ENCODE measurements around the gene LAIR1.
A peak's percentile ranks its signal among the peaks of the same experiment; 100 is the strongest.

DNA sequence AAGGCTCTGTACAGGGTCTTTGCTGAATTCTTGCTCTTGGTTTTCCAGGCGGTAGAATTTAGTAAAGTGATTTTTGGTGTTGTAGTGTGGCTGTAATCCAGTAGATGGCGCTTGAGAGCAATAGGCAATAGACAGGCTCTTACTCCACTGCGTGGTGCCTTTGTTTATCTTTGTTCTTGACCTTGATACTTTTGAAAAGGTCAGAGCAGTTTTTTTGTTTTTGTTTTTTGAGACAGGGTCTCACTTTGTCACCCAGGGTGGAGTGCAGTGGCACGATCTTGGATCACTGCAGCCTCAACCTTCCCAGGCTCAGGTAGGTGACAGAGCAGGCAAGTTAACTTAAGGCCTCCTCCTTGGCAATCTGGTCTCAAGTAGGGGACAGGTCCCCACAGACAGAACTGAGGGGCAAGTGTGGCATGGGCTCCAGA is 39.5 kb downstream of the LAIR1 start:
- TF ChIP-seq ZNF138 (CRISPR knock-in tag; conservative IDR thresholded peaks at IDR 0.05) (no peak), ESRRA (CRISPR knock-in tag; IDR thresholded peaks at IDR 0.05; ENCODE audit: borderline replicate concordance) (no peak), MYBL2 (CRISPR knock-in tag; IDR thresholded peaks at IDR 0.05) (no peak), TEAD4 (CRISPR knock-in tag; IDR thresholded peaks at IDR 0.05) (no peak), ZNF232 (CRISPR knock-in tag; IDR thresholded peaks at IDR 0.05) (no peak), NFYB (CRISPR knock-in tag; conservative IDR thresholded peaks at IDR 0.05; ENCODE audit: low read depth) (no peak), ZNF219 (CRISPR knock-in tag; IDR thresholded peaks at IDR 0.05; ENCODE audit: borderline replicate concordance) (no peak), CBFB (CRISPR knock-in tag; IDR thresholded peaks at IDR 0.05; ENCODE audit: low read depth) (no peak)
- TF ChIP-seq, protein P1, sequence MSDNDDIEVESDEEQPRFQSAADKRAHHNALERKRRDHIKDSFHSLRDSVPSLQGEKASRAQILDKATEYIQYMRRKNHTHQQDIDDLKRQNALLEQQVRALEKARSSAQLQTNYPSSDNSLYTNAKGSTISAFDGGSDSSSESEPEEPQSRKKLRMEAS (CRISPR knock-in tag; IDR thresholded peaks at IDR 0.05) = no peak
- TF ChIP-seq, protein P2, sequence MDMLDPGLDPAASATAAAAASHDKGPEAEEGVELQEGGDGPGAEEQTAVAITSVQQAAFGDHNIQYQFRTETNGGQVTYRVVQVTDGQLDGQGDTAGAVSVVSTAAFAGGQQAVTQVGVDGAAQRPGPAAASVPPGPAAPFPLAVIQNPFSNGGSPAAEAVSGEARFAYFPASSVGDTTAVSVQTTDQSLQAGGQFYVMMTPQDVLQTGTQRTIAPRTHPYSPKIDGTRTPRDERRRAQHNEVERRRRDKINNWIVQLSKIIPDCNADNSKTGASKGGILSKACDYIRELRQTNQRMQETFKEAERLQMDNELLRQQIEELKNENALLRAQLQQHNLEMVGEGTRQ (CRISPR knock-in tag; IDR thresholded peaks at IDR 0.05) = no peak
- TF ChIP-seq, protein P3, sequence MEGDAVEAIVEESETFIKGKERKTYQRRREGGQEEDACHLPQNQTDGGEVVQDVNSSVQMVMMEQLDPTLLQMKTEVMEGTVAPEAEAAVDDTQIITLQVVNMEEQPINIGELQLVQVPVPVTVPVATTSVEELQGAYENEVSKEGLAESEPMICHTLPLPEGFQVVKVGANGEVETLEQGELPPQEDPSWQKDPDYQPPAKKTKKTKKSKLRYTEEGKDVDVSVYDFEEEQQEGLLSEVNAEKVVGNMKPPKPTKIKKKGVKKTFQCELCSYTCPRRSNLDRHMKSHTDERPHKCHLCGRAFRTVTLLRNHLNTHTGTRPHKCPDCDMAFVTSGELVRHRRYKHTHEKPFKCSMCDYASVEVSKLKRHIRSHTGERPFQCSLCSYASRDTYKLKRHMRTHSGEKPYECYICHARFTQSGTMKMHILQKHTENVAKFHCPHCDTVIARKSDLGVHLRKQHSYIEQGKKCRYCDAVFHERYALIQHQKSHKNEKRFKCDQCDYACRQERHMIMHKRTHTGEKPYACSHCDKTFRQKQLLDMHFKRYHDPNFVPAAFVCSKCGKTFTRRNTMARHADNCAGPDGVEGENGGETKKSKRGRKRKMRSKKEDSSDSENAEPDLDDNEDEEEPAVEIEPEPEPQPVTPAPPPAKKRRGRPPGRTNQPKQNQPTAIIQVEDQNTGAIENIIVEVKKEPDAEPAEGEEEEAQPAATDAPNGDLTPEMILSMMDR (IDR thresholded peaks at IDR 0.05) = peak; percentile 75
- TF ChIP-seq, protein P4, sequence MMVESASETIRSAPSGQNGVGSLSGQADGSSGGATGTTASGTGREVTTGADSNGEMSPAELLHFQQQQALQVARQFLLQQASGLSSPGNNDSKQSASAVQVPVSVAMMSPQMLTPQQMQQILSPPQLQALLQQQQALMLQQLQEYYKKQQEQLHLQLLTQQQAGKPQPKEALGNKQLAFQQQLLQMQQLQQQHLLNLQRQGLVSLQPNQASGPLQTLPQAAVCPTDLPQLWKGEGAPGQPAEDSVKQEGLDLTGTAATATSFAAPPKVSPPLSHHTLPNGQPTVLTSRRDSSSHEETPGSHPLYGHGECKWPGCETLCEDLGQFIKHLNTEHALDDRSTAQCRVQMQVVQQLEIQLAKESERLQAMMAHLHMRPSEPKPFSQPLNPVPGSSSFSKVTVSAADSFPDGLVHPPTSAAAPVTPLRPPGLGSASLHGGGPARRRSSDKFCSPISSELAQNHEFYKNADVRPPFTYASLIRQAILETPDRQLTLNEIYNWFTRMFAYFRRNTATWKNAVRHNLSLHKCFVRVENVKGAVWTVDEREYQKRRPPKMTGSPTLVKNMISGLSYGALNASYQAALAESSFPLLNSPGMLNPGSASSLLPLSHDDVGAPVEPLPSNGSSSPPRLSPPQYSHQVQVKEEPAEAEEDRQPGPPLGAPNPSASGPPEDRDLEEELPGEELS (CRISPR knock-in tag; IDR thresholded peaks at IDR 0.05) = no peak
